HG03095 (cell line): ENCODE measurements around the gene SEC23IP.
"Not testable (repeated sequence)": the region's sequence is repeated elsewhere in the genome, so short reads cannot be mapped to it uniquely, and the experiment has no call there.

Experiments
- ATAC-seq: cut with Tn5 transposase; IDR thresholded peaks from one replicate; pipeline ENCODE4 v1.9.1; 2021; ENCODE audit warnings: moderate library complexity; ENCODE audit not compliant: unreplicated experiment

The SEC23IP gene

GRCh38 chr10:119892188-119893065 is at the start of gene SEC23IP:
SEC23IP (plus strand) TSS chr10:119892730; CDS start chr10:119892783, 53 bp downstream.
- peak; percentile 99 for ATAC-seq

- ATAC-seq, result no peak
Measured at GRCh38 chr10:119845656-119846055, 46.9 kb upstream of the SEC23IP start.

GRCh38 chr10:119849031-119849789 is 43.3 kb upstream of the SEC23IP start:
- no peak for ATAC-seq

- ATAC-seq, result no peak
Measured at GRCh38 chr10:119849944-119850343, 42.6 kb upstream of the SEC23IP start.

GRCh38 chr10:119852277-119852676 is 40.3 kb upstream of the SEC23IP start:
- no peak for ATAC-seq

- ATAC-seq, result no peak
Measured at GRCh38 chr10:119852822-119853221, 39.7 kb upstream of the SEC23IP start.

GRCh38 chr10:119853574-119853973 is 39.0 kb upstream of the SEC23IP start:
- no peak for ATAC-seq

- no peak for ATAC-seq
Measured at GRCh38 chr10:119858063-119858462, 34.5 kb upstream of the SEC23IP start.

GRCh38 chr10:119859420-119860258 is 32.9 kb upstream of the SEC23IP start:
- no peak for ATAC-seq

- ATAC-seq, result no peak
Measured at GRCh38 chr10:119860866-119861607, 31.5 kb upstream of the SEC23IP start.

GRCh38 chr10:119862524-119862923 is 30.0 kb upstream of the SEC23IP start:
- ATAC-seq, result no peak

GRCh38 chr10:119863951-119864565 is 28.5 kb upstream of the SEC23IP start:
- no peak for ATAC-seq

- ATAC-seq, result no peak
Measured at GRCh38 chr10:119865699-119866240, 26.8 kb upstream of the SEC23IP start.

- no peak for ATAC-seq
Measured at GRCh38 chr10:119867317-119867716, 25.2 kb upstream of the SEC23IP start.

GRCh38 chr10:119869398-119869797 is 23.1 kb upstream of the SEC23IP start:
- ATAC-seq, result not testable (repeated sequence)

- peak; percentile 27 for ATAC-seq
Measured at GRCh38 chr10:119871881-119872609, 20.5 kb upstream of the SEC23IP start.

- no peak for ATAC-seq
Measured at GRCh38 chr10:119872610-119872859, 20.0 kb upstream of the SEC23IP start, which contains the start of gene MCMBP. MCMBP (minus strand) TSS chr10:119872843; CDS start chr10:119872584, 259 bp downstream.

- ATAC-seq, result peak; percentile 85
Measured at GRCh38 chr10:119872860-119873681, 19.5 kb upstream of the SEC23IP start.
